HEK293 (cell line): ENCODE measurements around the gene BLVRB.

Experiments used
- CTCF ChIP-seq: fragments of 450-650 bp; formaldehyde crosslinking; IDR thresholded peaks from 2 replicates; pipeline ENCODE4 v1.5.1; 2016; ENCODE audit warnings: missing biosample characterization, missing genetic modification characterization
- GFI1B ChIP-seq: fragments of 450-650 bp; formaldehyde crosslinking; IDR thresholded peaks from 2 replicates; pipeline ENCODE4 v1.5.1; 2016; ENCODE audit warnings: missing biosample characterization, missing genetic modification characterization
- PBX3 ChIP-seq: sonication (generic); formaldehyde crosslinking; IDR thresholded peaks from 2 replicates; pipeline ENCODE4 v1.8.1; 2022; ENCODE audit warnings: mild to moderate bottlenecking, moderate library complexity, missing genetic modification reagents
- PRDM1 ChIP-seq: fragments of 450-650 bp; formaldehyde crosslinking; IDR thresholded peaks from 2 replicates; pipeline ENCODE4; 2016; ENCODE audit warnings: missing biosample characterization, missing genetic modification characterization
- REST ChIP-seq: fragments of 450-650 bp; formaldehyde crosslinking; IDR thresholded peaks from 2 replicates; pipeline ENCODE4 v1.5.1; 2016; ENCODE audit warnings: missing biosample characterization, missing genetic modification characterization
- ZBTB1 ChIP-seq: fragments of 450-650 bp; formaldehyde crosslinking; IDR thresholded peaks from 2 replicates; pipeline ENCODE4 v1.5.1; 2016; ENCODE audit warnings: missing biosample characterization, missing genetic modification characterization
- ZBTB26 ChIP-seq: fragments of 450-650 bp; formaldehyde crosslinking; optimal IDR thresholded peaks from 2 replicates; pipeline ENCODE3; 2016; ENCODE audit warnings: missing biosample characterization, mild to moderate bottlenecking, missing genetic modification characterization
- ZNF121 ChIP-seq: fragments of 450-650 bp; formaldehyde crosslinking; IDR thresholded peaks from 2 replicates; pipeline ENCODE4 v1.5.1; 2016; ENCODE audit warnings: missing biosample characterization, missing genetic modification characterization
- ZNF394 ChIP-seq: fragments of 450-650 bp; formaldehyde crosslinking; IDR thresholded peaks from 2 replicates; pipeline ENCODE4 v1.5.1; 2016; ENCODE audit warnings: missing biosample characterization, missing genetic modification characterization, mild to moderate bottlenecking, moderate library complexity, borderline replicate concordance
- ZNF423 ChIP-seq: fragments of 450-650 bp; formaldehyde crosslinking; IDR thresholded peaks from 2 replicates; pipeline ENCODE4 v1.5.1; 2016; ENCODE audit warnings: missing biosample characterization, missing genetic modification characterization
- ZNF549 ChIP-seq: fragments of 450-650 bp; IDR thresholded peaks from 2 replicates; pipeline ENCODE4 v1.5.1; 2018; ENCODE audit warnings: missing biosample characterization, missing genetic modification characterization, mild to moderate bottlenecking, inconsistent platforms, moderate library complexity
- ZNF654 ChIP-seq: fragments of 450-650 bp; formaldehyde crosslinking; IDR thresholded peaks from 2 replicates; pipeline ENCODE4 v1.5.1; 2016; ENCODE audit warnings: low read depth, missing biosample characterization, missing genetic modification characterization
- ZNF704 ChIP-seq: fragments of 450-650 bp; formaldehyde crosslinking; IDR thresholded peaks from 2 replicates; pipeline ENCODE4 v1.5.1; 2016; ENCODE audit warnings: missing biosample characterization, missing genetic modification characterization

- TF ChIP-seq ZNF121 (tag by site-specific recombination) (peak; percentile 100), ZBTB1 (tag by site-specific recombination) (no peak), ZNF394 (tag by site-specific recombination) (peak; percentile 56; the same call in 1 of the 2 replicates), GFI1B (tag by site-specific recombination) (no peak), REST (peak; percentile 37; the same call in 1 of the 2 replicates), ZNF549 (tag by site-specific recombination) (no peak), PBX3 (CRISPR knock-in tag) (no peak), ZNF423 (tag by site-specific recombination) (no peak; the same call in 1 of the 2 replicates), CTCF (tag by site-specific recombination) (peak; percentile 82), ZNF654 (tag by site-specific recombination) (peak; percentile 96), PRDM1 (tag by site-specific recombination) (peak; percentile 96), ZNF704 (tag by site-specific recombination) (no peak), ZBTB26 (no peak)
Measured at GRCh38 chr19:40464059-40465024, 1.2 kb downstream of the BLVRB start.
